Measurements from ENCODE around the gene FBN1.
A peak's percentile ranks its signal among the peaks of the same experiment; 100 is the strongest.

FBN1 gene

DNA sequence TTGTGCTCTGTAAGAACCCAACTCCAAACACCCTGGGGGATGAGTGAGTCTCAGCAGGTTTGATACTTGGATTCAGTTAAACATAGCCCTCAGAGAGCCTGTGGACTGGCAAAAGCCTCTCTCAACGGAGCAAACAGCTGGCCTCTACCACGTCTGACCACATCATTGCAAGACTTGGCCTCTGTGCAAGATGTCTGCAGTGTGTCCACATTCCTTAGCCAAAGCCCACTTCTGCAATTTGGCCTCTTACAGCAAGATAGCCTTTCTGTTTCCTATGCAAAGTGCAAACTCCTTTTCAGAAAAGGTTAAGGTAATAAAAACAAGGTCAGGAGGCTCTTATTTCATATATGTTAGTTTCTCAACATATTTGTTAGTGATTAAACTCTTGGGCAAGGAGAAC is 27.9 kb downstream of the FBN1 start:
- no peak for DNase-seq

DNA sequence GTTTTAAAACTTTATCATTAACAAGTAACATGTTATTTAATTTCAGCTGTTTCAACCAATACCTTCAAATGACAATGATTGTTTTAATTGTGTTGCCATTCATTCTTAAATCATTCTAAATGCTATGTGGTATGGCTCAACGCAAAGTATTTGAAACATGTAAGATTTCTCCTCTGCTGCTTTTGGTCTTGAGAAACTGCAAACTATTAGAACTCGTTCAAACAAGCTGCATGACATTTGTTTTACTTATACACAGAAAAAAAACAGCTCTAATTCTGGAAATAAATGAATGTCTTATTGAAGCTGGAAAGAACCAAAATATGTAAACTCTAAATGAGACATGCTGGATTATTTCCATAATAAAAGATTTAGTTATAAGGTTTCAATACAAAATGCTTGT is 29.3 kb downstream of the FBN1 start:
- no peak for DNase-seq

DNA sequence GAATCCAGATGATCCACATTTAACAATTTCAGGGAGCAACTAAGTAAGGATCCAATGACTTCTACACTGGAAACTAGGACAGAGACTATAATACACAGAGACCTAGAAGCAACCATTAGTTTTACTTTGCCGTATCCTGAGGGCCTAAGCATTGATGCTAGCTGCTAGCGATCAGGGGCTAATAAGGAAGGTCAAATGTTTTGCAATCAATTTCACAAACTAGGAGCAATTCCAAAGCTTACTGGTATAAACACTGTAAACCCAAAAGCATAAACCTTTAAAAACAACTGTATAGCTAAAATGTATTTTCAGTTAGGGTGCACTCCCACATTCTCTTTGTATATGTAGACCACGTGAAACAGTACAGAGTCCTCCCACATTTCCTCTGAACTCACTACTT is 31.5 kb downstream of the FBN1 start:
- DNase-seq: no peak

DNA sequence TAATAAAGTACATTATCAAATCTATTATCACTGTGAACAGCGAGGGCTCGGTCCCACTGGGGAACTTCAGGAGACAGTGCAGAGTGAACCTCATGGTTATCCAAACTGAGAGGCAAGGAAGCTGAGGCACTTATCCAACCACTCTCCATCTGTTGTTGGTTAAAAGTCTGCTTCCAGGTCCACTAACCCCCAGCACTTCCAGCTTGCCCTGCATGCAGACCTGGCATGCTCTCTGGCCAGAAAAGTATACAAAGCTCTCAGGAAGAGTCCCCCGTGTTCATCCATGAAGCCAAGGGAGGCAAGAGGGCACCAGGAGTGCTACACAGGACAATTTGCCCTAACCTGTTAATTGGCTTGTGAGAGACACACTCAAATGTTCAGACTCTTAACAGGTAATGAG is 36.0 kb downstream of the FBN1 start:
- DNase-seq: no peak

DNA sequence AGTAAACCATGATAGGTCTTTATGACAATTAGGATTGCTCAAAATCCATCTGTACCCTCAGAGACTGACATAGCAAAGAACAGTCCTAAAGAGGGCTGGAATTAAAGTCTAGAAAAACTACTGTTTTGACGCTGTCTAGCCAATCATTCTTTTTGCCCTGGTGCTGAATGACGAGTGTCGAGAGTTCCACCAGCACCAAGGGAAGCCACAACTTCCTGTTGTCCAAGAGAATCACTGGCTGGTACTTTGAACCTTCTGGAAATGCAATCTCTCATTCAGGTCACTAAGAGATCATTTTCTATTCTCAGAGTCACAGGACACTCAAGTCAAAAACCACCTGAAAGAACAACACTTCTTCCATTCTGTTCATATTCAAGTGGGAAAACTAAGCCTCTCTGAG is 37.7 kb downstream of the FBN1 start:
- no peak for DNase-seq

DNA sequence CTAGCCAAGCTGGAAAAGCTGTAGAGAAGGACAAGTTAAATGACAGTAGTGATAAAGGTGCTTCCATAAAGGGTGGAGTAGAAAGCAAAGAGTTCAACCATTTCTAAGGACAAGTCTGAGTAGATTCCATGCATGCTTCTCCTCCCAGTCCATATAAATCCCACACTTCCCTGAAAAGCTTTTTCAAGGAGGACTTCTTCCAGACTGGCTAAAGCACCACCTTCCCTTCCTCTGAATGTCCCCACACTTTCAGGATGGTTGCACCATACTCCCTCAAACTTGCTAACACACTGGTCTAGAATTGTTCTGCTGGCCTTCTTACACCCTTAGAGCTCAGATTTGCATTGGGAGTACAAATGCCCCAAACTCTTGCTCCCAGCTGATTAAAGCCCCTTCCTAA is 40.9 kb downstream of the FBN1 start:
- DNase-seq: no peak

DNA sequence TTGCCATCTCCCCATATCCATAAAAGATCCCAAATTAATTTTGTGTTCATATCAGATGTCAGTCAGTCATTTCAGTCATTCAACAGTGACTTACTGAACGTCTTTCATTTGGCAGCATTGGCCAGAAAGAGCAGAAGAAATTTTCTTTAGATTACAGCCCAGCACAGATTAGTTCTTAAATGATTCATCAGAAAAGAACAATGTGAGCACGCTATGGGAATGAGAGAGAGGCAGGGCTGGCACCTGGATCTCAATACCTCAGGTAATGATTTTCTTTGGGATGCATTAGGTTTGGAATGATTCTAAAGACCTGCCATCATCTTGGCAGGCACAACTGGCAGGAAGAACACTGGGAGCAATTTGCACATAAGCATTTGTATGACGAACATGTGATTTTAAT is 41.6 kb downstream of the FBN1 start:
- no peak for DNase-seq

DNA sequence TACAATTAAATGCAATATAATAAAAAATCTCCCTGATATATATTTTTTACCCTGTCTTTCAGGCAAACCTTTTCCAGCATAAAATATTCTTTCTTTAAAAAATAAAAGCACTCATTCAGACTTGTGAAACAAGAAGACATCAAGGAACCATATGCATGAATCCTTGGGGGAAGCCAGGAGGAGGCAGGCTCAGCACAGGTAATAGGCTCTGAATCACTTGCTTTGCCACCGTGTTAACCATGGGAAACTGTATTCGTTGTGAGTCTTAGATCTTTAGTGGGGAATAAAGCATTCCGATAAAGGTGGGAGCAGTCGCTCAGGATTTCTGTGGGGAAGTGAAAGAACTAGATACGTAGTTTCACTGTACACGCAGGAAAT is 42.4 kb downstream of the FBN1 start:
- DNase-seq: no peak

DNA sequence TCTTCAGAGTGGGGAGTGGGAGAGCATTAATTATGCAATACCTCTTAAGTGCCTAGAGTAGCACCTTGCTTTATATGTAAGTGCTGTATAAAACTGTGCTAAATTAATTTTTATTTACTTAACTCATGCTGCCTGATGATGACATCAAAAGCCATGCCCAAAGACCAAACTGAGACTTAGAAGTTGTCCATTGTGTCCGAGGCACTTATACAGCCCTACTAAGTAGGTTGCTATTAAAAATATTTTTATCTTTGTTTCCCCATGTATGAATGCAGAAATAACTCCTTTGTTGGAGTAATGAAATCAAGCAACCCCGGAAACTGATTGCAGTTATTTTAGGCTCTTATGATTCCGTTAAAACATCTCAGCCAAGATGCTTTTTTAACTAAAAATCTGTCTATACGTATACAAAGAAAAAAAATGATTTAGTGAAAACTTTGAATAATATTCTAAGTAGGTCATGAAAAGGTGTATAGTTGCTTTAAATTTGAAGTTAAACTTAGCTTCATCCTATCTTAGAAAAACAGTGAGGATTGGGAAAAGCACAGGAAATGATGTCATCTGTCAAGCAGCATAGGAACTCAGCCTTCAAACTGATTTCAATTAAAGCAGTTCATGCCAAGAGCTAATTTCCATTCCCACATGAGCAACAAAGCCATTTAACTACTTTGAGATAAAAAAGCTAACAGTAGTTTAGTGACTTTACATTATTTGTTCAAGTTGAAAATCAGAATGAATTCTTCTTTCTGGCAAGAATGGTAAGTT is 43.0 kb downstream of the FBN1 start:
- no peak for DNase-seq

DNA sequence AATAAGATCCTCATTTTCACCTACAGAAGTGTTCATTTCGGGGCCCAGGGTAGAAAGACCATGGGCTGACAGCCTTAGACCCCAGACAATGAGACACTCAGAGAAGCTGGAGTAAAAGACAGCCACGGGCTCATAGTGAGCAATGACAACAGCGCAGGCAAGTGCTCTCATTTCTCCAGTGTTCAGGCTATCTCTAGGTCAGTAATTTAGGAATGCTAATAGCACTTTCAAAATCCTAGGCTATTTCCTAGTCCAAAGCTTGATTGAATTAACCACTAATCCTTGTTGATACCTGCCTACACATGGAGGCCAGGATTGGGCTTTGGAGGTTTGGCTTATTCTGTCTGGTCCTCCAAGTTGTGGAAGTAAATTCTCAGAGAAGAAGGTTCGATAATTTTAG is 44.4 kb downstream of the FBN1 start:
- DNase-seq: peak; percentile 51

DNA sequence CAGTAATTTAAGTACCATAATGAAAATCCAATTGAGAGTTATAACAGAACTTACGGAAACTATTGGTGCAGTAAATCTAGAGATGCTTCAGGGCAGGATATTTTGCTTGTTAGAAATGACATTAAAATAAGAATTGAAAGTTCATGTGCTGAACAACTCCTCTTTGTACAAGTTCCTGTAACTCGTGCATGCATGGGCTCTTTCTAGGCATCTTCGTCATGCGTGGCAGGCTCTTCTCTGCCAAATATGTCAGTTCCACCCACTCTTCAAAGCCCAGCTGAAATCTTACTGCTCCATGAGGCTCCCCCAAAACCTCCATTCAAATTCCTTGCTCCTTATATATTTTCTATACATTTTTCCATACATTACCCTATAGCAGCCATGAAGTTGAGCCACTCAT is 48.7 kb downstream of the FBN1 start:
- no peak for DNase-seq

DNA sequence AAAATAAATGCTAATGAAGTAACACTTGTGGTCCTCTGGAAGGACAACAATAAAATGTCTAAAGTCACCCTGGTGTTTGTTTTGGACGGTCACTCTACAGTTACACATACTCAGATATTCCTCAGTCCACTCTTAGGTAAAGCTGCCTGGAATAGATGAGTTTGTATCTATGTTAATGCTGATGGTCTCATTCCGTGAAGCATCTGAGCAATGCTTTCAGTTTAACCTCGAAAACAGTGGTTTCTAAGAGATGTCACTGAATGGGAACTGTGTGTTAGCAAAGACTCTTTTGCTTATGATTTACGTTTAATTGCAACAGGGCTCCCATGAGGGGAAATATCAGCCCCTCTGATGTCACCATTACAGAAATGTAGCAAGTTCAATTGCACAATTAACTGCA is 49.1 kb downstream of the FBN1 start:
- no peak for DNase-seq

DNA sequence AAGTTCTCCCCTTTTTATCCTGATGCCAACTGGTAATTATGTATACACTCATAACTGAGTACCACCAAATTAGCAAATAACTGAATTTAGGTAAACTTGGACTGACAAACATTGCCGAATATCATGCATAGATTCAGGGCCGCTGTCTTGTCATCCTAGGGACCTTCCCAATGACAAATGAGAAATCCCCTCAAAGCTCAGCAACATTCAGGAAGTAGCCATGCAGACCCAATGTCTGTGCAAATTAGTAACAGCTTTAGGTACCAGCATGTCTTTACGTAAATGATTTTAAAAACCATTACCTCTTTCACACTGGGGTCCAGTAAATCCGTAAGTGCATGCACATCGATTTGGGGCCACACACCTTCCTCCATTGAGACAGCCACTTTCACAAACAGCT is 49.5 kb downstream of the FBN1 start:
- DNase-seq: no peak

DNA sequence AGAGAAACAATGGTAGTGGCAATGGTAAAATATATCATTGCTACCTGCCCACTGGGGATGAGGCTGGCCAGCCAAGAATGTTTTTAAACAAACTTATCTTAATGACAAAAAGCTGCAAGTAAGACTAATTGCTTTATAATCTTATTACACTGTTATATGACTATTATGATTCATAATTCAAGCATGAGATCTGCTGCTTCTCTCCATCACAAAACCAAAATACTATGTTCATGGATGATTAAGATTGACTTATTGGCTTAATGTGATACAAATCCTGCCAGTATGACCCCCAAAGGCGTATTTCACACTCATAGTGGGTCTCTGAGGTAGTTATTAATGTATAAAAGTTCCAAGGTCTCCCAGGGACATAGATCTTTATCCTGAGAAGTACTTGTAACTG is 52.6 kb downstream of the FBN1 start:
- no peak for DNase-seq

DNA sequence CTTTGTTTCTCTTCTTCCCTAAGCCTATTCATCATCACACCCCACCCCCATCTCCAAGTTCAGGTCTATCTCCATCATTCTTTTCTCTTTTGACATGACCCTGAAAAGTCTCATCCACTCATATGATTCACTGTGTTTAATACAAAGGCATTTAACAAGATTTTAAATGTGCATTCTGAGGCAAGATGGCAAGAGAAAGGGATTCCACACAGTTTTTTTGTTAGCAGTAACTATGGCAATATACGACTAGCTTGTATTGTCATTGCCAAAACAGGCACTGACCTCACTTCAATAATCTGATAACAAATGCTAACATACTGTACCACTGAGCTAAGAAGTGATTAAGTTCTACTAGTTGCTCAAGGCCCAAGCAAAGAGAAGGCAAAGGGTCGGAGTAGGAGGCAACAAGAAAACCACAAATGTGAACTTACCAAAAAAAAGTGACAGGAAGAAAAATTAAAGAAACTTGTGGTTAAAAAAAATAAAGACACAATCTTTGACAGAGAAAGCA is 53.2 kb downstream of the FBN1 start:
- DNase-seq: no peak

DNA sequence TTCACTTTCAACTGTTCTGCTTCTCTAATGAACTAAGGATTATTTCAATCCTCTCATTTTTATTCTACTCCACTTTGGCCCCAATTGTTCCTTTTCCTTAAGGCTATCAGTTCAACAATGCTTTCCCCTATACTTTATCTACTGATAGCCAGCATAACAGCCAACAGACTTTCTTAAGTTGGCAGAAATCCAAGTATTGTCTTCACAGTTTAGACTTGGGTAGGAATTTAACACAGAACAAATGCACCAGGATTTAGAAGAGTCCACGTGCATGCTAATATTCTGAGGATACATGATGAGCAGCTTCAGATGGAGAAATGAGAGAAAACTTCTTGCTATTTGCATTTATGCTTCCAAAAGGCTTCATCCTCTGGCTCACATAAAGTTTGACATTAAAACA is 54.8 kb downstream of the FBN1 start:
- DNase-seq: peak; percentile 23

DNA sequence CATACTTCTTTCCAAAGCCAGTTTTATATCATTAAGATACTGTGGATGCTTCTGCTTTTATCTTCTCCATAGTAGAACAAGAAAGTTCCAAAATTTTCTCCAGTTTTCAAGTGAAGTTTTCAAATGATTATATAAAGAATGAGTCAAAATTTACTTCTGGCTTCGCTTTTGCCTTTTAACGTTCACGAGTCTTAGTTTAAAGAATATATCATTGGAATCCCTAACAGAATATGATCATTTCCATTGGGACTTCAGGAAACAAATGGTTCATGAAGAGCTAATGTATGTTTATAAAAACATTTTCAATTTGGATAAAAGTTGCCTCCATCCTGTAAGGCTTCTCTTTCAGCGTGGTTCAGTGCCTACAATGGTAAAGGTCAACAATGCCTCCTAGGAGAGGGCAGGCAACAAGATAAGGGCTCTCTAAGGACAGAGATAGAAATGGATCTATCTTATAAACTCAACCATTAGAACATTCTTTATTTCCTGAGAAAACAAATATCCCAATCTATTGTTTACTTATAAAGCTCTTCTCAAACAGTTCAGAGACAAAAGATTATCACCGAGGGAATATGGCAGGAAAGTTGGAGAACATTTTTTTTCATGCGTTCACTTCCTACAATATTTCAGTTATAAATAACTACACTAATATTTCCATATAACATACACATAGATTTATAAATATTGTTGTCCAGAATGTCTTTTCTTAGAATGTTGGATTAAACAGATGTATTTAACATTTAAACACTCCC is 60.5 kb downstream of the FBN1 start:
- DNase-seq: no peak

DNA sequence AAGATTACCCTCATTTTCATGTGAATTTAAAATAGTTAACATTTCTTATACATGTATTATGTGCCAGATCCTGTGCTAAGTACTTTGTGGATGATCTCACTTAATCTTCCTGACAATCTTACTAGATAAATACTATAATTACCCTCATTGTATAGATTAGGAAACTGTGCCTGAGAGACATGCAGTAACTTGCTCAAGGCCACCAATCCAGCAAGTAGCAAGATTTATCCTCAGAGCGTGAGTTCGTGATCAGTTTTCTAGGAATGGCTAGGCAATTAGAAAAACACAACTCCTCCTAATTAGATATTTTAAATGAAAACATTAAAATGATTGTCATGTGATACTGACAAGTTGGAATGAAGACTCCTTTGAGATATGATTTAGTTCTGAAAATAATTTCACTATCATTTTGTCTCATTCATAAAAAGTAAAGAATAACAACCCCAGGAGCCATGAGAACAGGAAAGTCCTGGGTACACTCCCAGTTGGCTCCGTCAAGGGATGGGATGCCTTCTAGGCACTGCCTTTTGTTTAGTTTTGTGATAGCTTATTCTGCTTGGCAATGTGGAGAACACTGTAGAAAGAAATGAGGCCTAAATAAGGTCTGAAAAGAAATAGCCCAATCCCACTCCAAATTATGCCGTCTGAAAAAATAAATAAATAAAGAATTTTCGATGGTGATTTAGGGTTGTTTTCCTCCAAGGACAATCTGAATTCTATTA is 61.3 kb downstream of the FBN1 start:
- DNase-seq: peak; percentile 58

DNA sequence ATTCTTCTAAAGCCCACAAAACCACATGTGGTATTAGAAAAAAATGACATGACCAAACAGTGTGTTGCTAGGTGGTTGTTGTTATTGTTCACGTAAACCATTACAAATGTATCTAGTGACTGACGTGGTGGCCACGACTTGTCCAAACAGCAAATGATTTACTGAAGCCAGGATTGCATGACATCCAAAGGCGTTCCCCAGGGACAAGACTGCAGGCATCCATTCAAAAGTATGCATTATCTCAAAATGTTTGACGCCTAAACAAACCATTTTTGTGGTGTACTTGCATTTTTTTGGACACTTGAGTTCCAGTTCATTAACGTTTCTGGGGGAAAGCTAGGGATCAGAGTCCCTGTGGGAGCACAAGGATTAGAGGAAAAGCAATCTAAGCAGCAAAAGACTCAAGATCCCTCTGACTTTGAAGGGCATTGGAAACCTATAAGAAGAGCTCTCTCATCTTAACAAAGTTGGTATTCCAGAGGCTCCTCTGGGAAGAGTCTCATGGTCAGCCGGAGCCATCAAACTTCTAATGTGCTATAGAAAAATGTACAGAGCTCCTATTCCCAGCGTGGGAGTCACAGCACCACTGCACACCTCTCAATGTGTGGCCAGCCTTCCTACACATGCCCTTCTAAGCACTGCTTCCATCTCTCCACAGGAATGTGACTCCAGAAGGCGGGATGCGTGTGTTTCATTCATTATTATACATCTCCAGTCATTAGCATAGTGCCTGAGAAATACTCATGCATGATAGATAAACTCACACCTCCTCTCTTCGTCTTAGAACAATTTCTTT is 62.9 kb downstream of the FBN1 start:
- peak; percentile 29 for DNase-seq

DNA sequence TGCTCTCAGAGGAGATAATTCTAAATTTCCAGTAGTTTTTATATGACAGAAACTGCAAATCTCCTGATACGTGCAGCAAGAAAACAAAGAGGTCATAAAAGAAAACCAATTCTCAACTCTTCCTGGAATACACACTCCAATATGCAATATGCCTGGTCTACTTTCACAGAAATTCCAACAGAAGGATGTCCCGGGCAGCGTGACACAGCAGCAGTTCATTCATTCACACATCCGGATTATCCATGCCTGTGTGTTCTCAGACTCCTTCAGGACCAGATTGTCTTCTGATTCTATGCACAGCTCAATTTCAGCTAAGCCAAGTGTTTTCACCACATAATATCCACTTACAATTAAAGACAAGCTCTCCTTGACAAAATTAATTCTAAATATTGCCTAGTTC is 64.3 kb downstream of the FBN1 start:
- DNase-seq: peak; percentile 68

DNA sequence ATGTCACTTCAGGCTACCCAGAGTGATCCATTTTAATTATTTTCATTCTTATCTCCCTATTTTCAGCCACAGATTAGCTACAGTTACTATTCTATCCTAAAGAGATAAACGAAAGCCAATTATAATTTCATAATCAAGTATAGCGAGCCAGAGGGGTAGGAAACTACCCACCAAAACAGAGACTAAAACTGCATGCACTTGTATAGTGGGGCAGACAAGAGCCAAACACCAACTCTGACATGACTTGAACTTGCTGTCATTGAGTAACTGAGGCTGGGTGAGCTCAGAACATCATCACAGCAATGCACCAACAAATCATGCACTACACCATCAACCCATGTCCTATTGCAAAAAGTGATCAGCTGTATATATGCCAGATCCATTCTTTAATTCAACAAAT is 64.8 kb downstream of the FBN1 start:
- peak; percentile 68 for DNase-seq

DNA sequence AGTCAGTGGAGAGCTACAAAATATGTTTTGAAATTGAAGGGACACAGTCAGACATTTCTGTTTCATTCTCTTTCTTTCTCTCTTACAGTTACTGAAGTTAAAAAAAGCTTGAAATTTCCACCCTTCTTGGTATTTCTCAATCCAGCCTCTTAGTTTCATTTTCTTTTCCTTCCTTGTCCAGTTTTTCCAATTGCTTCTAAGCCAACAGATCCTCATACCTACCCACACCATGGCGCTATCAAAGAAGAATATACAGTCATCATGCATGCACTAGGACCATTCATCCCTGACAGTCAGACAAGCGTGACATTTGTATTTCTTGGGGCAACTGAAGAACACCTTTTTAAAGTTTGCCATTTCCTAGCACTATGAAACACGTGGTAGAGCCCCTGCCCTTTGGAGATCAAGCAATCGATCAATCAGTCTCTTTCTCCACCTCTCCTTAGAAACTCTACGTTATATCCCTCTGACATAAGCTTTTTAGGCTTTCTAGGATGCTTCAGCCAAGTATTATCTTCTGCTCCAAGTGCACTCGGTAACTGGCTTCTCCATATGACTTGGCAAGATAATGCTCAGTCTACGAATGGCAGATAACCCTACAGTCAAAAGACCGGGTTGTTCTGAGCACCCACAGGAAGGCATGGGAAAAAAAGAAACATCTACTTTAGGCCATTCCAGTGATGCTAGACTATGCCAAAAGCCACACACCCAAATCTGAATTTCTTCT is 65.4 kb downstream of the FBN1 start:
- peak; percentile 68 for DNase-seq

All from NCI-H82 (cell line).